Measurements from ENCODE around the gene SFT2D1. TPM values are rescaled to one million over a fixed set of nuclear protein-coding genes. Genes with fewer than 3 reads are reported as not detected.
"Not testable (repeated sequence)": the region's sequence is repeated elsewhere in the genome, so short reads cannot be mapped to it uniquely, and the experiment has no call there.

The SFT2D1 gene
- total RNA-seq, 4 donors from 2014 or later: 34.8 to 45.3 (median 37.1) TPM

GRCh38 chr6:166386111-166386510 lies 43.8 kb upstream of the SFT2D1 start:
- Histone ChIP-seq H3K4me1 (peaks cover 4 to 13% (median 10%) of the 10 kb centered on the region in 3 donors), H3K4me3 (no peak overlapping the region), H3K9me3 (no peaks in the 10 kb centered on the region), H3K36me3 (no peaks in the 10 kb centered on the region), H3K27me3 (no peaks in the 10 kb centered on the region), H3K27ac (no peak overlapping the region)
- DNase-seq: no peak
- intact Hi-C loops (cut with DNase I): no loop called here
- 93 to 100% methylated on average over 4 to 8 of the region's 9 CpGs for WGBS, 2 donors
- TF ChIP-seq POLR2A (IDR thresholded peaks at IDR 0.05) (no peak), CTCF (IDR thresholded peaks at IDR 0.05) (no peak)

- TF ChIP-seq CTCF (IDR thresholded peaks at IDR 0.05): peak in 5 of 6 experiments; percentile 16 to 51 (median 37)
- not testable (repeated sequence) for H3K27me3 ChIP-seq, H3K9me3 ChIP-seq, H3K36me3 ChIP-seq, DNase-seq
- H3K27ac ChIP-seq: peak overlapping the region; percentile 90 to 96 (median 92)
- H3K4me1 ChIP-seq: peaks cover 4 to 16% (median 10%) of the 10 kb centered on the region in 3 donors
- 17 to 20% methylated on average over 21 of the region's 22 CpGs for WGBS, 2 donors
- intact Hi-C loops (cut with DNase I): loop anchor here (5.0 kb wide), 1 partner anchor 42 kb away; the partner anchor contains the start of gene SFT2D1
- peak overlapping the region; percentile 68 to 91 (median 80) for H3K4me3 ChIP-seq
These were observed 41.5 kb upstream of the SFT2D1 start for GRCh38 chr6:166383802-166384363.

GRCh38 chr6:166382933-166383801 lies 40.8 kb upstream of the SFT2D1 start, which contains the start of gene MPC1:
Gene MPC1, minus strand, starts transcription at chr6:166382940. Its CDS starts 64 bp downstream, at chr6:166382876.
- WGBS, 2 donors: 0 to 3% methylated on average over 11 to 14 of the region's 94 CpGs
- no peaks in the 10 kb centered on the region for H3K9me3 ChIP-seq
- no peaks in the 10 kb centered on the region for H3K27me3 ChIP-seq
- H3K4me1 ChIP-seq: peaks cover 4 to 16% (median 10%) of the 10 kb centered on the region in 3 donors
- DNase-seq: peak; percentile 75
- no peaks in the 10 kb centered on the region for H3K36me3 ChIP-seq
- peak within 1 kb of the TSS; percentile 68 to 91 (median 80) for H3K4me3 ChIP-seq
- TF ChIP-seq CTCF (IDR thresholded peaks at IDR 0.05) (no peak), POLR2A (IDR thresholded peaks at IDR 0.05) (peak in 3 of 4 donors; percentile 30 to 83 (median 71))
- H3K27ac ChIP-seq: peak within 1 kb of the TSS; percentile 90 to 96 (median 92)
- intact Hi-C loops (cut with DNase I): loop anchor here (5.0 kb wide), 1 partner anchor 41 kb away; the partner anchor contains the start of gene SFT2D1

GRCh38 chr6:166382500-166382932 lies 40.2 kb upstream of the SFT2D1 start:
- Histone ChIP-seq H3K36me3 (no peaks in the 10 kb centered on the region), H3K4me1 (peaks cover 4 to 16% (median 10%) of the 10 kb centered on the region in 3 donors), H3K4me3 (peak overlapping the region; percentile 68 to 91 (median 80)), H3K27me3 (no peaks in the 10 kb centered on the region), H3K27ac (peak overlapping the region; percentile 90 to 96 (median 92)), H3K9me3 (no peaks in the 10 kb centered on the region)
- intact Hi-C loops (cut with DNase I): loop anchor here (5.0 kb wide), 1 partner anchor 40 kb away; the partner anchor contains the start of gene SFT2D1
- WGBS, 2 donors: 0% methylated on average over 2 of the region's 46 CpGs; no CpG with 5 or more reads in 1 of the 2 donors
- DNase-seq: no peak
- no peak for TF ChIP-seq POLR2A (IDR thresholded peaks at IDR 0.05)
- TF ChIP-seq CTCF (IDR thresholded peaks at IDR 0.05): no peak
